Stimulated activated CD4-positive, alpha-beta T cell treated with anti-CD3 and anti-CD28 coated beads, TNF-alpha, amount 100 ng/mL, for 1 hour (primary cell): ENCODE data around the gene PUS1.

Experiments
- DNase-seq, 3 donors: peaks; one replicate each; pipeline ENCODE4 v3.0.0-alpha.2; 2020; ENCODE audit warnings: low read depth in 3 of 3, low spot score in 1 of 3

PUS1 gene

GRCh38 chr12:131915823-131916222 lies 13.3 kb upstream of the PUS1 start:
- no peak for DNase-seq

DNA sequence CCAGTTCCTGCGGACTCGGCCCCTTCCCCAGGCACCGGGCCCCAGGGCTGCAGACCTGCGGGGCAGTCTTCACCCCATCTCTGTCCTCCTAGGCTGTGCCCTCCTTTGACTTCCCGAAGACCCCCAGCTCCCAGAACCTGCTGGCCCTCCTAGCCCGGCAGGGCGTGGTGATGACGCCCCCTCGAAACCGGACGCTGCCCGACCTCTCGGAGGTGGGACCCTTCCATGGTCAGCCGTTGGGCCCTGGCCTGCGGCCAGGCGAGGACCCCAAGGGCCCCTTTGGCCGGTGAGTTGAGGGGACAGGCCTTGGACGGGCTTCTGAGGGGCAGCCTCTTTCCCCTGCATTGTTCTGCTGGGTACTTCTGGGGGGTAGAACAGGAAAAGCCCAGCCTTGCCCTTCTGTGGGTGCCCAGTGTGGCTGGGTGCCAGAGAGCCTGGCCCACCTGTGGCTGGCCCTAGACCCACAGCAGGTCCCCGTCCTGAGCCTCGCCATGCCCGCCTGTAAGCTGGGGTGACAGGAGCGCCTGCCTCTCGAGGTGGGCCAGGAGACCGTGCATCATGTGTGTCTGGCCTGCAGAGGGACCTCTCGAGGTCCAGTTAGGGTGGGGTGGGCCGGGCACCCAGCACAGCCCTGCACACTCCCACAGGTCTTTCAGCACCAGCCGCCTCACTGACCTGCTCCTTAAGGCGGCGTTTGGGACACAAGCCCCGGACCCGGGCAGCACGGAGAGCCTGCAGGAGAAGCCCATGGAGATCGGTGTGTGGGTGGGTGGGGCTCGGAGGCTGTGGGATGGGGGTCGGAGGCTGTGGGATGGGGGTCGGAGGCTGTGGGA lies 12.6 kb upstream of the PUS1 start:
- DNase-seq, result no peak

GRCh38 chr12:131917139-131917710 lies 11.9 kb upstream of the PUS1 start:
- DNase-seq, result no peak

DNA sequence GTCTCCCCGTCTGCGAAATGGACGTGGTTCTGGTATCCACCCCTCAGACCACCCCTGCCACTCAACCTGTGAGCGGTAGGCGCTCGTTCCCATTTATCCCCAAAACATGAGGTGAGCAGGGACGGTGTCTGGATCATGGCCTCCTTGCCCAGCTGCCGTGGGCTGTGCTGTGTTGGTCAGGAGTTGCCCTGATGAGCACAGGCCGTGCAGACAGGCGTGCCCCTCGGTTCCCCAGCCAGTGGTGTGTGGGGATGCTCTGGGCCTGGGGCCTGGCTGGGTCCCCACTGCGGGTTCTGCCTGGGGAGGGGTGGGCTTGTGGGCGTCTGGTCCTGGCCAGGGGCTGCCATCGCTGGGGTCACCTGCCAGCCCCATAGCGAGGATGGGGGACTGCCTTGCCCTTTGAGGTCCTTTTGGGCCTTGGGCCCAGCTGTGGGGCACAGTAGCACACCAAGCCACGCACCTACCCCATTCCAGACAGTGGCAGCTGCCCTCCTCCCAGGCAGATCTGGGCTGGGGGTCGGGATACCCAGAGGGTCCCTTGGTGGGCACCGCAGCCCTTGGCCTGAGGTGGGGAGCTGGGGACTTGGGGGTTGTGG lies 11.3 kb upstream of the PUS1 start:
- no peak for DNase-seq

GRCh38 chr12:131918311-131919050 lies 10.6 kb upstream of the PUS1 start:
- no peak for DNase-seq

- no peak for DNase-seq
Observed at GRCh38 chr12:131919051-131919347, 10.1 kb upstream of the PUS1 start.

DNA sequence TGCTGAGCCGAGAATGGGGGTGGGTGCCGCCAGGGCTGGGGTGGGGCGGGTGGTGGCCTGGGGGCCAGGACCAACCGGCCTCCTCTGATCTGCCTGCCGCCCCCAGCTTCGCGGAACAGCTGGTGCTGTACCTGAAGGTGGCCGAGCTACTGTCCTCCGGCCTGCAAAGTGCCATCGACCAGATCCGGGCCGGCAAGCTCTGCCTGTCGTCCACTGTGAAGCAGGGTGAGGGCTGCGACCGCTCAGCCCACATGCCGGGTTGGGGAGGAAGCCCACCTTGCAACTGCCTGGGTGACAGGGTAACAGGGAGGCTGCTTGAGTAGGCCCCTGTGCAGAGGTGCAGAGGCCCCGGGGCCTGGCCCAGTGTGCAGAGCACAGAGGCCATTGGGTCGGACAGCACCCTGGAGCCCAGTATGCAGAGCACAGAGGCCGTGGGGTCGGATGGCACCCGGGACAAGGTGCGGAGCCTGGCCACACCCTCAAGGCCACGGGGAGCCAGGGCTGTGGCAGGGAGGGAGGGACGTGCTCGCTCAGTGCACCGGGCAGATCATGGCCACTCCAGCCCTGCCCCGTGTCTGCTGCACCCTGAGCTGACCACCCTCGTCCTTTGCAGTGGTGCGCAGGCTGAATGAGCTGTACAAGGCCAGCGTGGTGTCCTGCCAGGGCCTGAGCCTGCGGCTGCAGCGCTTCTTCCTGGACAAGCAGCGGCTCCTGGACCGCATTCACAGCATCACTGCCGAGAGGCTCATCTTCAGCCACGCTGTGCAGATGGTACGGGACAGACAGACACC lies 9.5 kb upstream of the PUS1 start:
- DNase-seq, result no peak

DNA sequence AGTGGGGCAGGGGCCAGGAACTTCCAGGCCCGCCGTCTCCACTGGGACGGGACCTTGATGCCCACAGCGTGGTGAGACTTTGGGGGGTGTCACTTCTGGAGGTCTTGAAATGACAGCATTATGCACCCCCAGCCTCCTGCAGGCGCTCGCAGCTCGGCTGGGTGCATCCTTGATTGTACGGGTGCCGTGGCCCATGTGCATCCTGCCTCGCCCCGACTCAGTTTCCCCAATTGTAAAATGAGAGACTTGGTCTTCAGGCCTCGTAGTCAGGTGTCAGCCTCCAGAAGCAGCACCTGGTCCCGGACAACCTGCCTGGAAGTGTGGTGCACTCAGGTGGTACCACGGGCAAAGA lies 8.9 kb upstream of the PUS1 start:
- DNase-seq, result no peak

GRCh38 chr12:131920902-131921840 lies 7.9 kb upstream of the PUS1 start:
- no peak for DNase-seq

DNA sequence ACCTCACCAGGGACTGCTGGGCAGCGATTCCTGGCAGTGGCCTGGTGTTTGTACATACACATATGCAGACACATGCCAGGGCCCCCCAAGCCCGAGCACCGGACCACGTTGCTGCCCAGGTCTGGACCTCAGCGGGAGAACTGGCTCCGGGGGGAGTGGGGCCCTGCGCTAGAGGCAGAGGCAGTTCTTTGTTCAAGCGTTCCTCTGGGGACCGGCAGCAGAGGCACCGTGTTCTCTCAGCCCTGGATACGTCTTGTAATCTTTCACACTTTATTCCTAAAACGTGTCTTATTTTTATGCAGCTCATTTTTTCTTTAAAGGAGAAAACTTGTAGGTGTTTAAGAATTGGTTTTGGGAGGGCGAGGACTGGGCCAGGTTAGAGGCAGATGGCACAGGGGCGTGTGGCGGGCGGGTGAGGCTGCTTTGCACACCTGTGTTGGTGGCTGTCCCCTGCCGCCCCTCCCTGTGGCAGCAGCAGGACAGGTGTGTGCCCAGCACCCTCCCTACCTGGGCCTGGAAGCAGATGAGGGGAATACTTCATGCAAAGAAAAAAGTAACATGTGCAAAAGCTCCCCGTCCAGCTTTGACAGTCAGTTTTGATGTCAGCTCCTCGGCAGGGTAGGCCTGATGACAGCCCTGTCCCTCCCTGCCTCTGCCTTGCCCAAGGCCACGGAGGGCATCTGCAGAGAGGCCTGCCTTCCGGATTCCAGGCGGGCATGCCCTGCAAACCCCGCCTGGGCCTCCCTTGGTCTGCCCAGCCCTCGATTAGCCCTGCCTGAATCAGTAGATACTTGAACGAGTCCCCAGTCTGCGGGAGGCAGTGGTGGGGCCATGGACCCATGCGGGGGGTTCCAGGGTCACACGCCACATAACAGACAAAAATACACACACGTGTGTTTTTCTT lies 7.0 kb upstream of the PUS1 start:
- DNase-seq, result no peak

GRCh38 chr12:131922772-131923171 lies 6.3 kb upstream of the PUS1 start:
- DNase-seq, result no peak

DNA sequence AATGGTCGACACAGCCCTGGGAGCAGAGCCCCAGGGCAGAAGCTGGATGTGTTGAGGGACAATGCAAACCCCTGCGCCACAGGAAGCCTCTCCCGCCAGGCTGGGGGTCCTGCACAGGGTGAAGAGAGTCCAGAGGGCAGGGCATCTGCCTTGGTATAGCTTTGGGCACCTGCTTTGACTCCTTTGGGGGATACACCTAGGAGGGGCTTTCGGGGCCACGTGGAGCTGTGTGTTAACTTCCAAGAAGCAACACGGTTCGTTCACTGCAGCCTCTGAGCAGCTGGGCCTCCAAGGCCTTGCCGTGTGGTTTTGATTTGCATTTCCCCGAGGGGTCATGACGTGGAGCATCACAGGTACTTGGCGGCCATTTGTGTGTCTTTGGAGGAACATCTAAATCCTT lies 5.8 kb upstream of the PUS1 start:
- no peak for DNase-seq

- no peak for DNase-seq
Observed at GRCh38 chr12:131927110-131928079, 1.7 kb upstream of the PUS1 start.

GRCh38 chr12:131928080-131928710 lies 881 bp upstream of the PUS1 start:
- no peak for DNase-seq

GRCh38 chr12:131929581-131930456 lies 743 bp downstream of the PUS1 start:
- DNase-seq, result peak in 1 of 3 donors; percentile 8

- no peak for DNase-seq
Observed at GRCh38 chr12:131930510-131930909, 1.4 kb downstream of the PUS1 start.

- DNase-seq, result no peak
Observed at GRCh38 chr12:131933387-131933786, 4.3 kb downstream of the PUS1 start.
